ENCODE results near the gene GTSE1.
"Not testable (repeated sequence)": the region's sequence is repeated elsewhere in the genome, so short reads cannot be mapped to it uniquely, and the experiment has no call there.

The GTSE1 gene

GRCh38 chr22:46294784-46295183 lies 1.9 kb upstream of the GTSE1 start:
- DNase-seq: no peak

GRCh38 chr22:46295277-46295971 lies 1.2 kb upstream of the GTSE1 start:
- DNase-seq: no peak

- DNase-seq: peak; percentile 14
Measured at GRCh38 chr22:46297151-46297812, 612 bp downstream of the GTSE1 start.

GRCh38 chr22:46299101-46299500 lies 2.4 kb downstream of the GTSE1 start:
- no peak for DNase-seq

GRCh38 chr22:46300491-46300890 lies 3.8 kb downstream of the GTSE1 start:
- no peak for DNase-seq

- no peak for DNase-seq
Measured at GRCh38 chr22:46303347-46303965, 6.8 kb downstream of the GTSE1 start.

- no peak for DNase-seq
Measured at GRCh38 chr22:46308283-46308988, 11.8 kb downstream of the GTSE1 start.

GRCh38 chr22:46309526-46310085 lies 12.9 kb downstream of the GTSE1 start:
- DNase-seq: no peak

- no peak for DNase-seq
Measured at GRCh38 chr22:46312056-46312455, 15.4 kb downstream of the GTSE1 start.

- DNase-seq: not testable (repeated sequence)
Measured at GRCh38 chr22:46312848-46313247, 16.2 kb downstream of the GTSE1 start.

- no peak for DNase-seq
Measured at GRCh38 chr22:46315976-46316375, 19.3 kb downstream of the GTSE1 start.

- no peak for DNase-seq
Measured at GRCh38 chr22:46317646-46318045, 21.0 kb downstream of the GTSE1 start.

- DNase-seq: no peak
Measured at GRCh38 chr22:46318576-46318975, 21.9 kb downstream of the GTSE1 start.

GRCh38 chr22:46319319-46319718 lies 22.6 kb downstream of the GTSE1 start:
- DNase-seq: no peak

- DNase-seq: no peak
Measured at GRCh38 chr22:46320166-46320710, 23.6 kb downstream of the GTSE1 start.

- no peak for DNase-seq
Measured at GRCh38 chr22:46320716-46321386, 24.2 kb downstream of the GTSE1 start.

GRCh38 chr22:46322711-46323110 lies 26.0 kb downstream of the GTSE1 start:
- DNase-seq: no peak

- DNase-seq: no peak
Measured at GRCh38 chr22:46323162-46323561, 26.5 kb downstream of the GTSE1 start.

- DNase-seq: no peak
Measured at GRCh38 chr22:46326066-46326680, 29.5 kb downstream of the GTSE1 start.

- no peak for DNase-seq
Measured at GRCh38 chr22:46327691-46328465, 31.2 kb downstream of the GTSE1 start.

GRCh38 chr22:46328797-46329196 lies 32.1 kb downstream of the GTSE1 start:
- DNase-seq: no peak
